A549 (cell line): ENCODE measurements around the gene HCFC1R1. TPM values are rescaled to one million over a fixed set of nuclear protein-coding genes. Genes with fewer than 3 reads are reported as not detected.
A peak's percentile ranks its signal among the peaks of the same experiment; 100 is the strongest.

ENCODE experiments used
- ATAC-seq, 2 experiments: fragments of 200-7000 bp in 1 of 2; fragments of >200 bp in 1 of 2; cut with Nextera tagmentation in 1 of 2; cut with Tn5 transposase in 1 of 2; 3 replicates each; pipeline versions ENCODE4 v1.8.0 to v1.9.1; 2018 to 2020; ENCODE audit warnings: mild to moderate bottlenecking in 1 of 2, moderate library complexity in 1 of 2
- CTCF ChIA-PET: fragments of 300-600 bp; sonication (Branson Sonifier 250); formaldehyde crosslinking; extraction: SDS; loops from one replicate; lab custom pipeline; 2021; ENCODE audit warnings: antibody characterized with exemption, inconsistent platforms; lab: Yijun Ruan, JAX
- POLR2A ChIA-PET: fragments of 350-600 bp; formaldehyde crosslinking; extraction: SDS; loops from one replicate; lab custom pipeline; 2021; ENCODE audit warnings: antibody characterized with exemption, inconsistent platforms; lab: Yijun Ruan, JAX
- DNase-seq, 2 experiments: peaks; one replicate each; pipeline versions ENCODE4 v3.0.0 to v3.0.0-alpha.2; 2011 to 2016; ENCODE audit warnings: low read depth in 1 of 2, low spot score in 1 of 2
- FAIRE-seq: peaks from 2 replicates; lab custom pipeline; 2011; peaks lifted over from hg19 to GRCh38; lab: Jason Lieb, UNC
- H3K27ac ChIP-seq, 2 experiments: fragments of >200 bp; sonication (Bioruptor Twin); formaldehyde crosslinking; 3 replicates each; pipeline ENCODE4 v1.5.1; 2016 to 2017
- H3K4me1 ChIP-seq: fragments of >200 bp; sonication (Bioruptor Twin); formaldehyde crosslinking; 3 replicates; pipeline ENCODE4 v1.6.1; 2016
- H3K4me2 ChIP-seq: fragments of >200 bp; sonication (Bioruptor Twin); formaldehyde crosslinking; 3 replicates; pipeline ENCODE4 v1.6.1; 2016
- H3K4me3 ChIP-seq: fragments of >200 bp; sonication (Bioruptor Twin); formaldehyde crosslinking; 3 replicates; pipeline ENCODE4 v1.5.1; 2016
- H3K9me3 ChIP-seq: fragments of >200 bp; sonication (Bioruptor Twin); formaldehyde crosslinking; 3 replicates; pipeline ENCODE4 v1.6.1; 2016
- CBX2 ChIP-seq: fragments of 200-600 bp; sonication (generic); IDR thresholded peaks from 2 replicates; pipeline ENCODE4 v1.6.1; 2016; ENCODE audit warnings: low read depth, mild to moderate bottlenecking, borderline replicate concordance
- EHF ChIP-seq: fragments of 250-450 bp; sonication (Bioruptor Pico); IDR thresholded peaks from 2 replicates; pipeline ENCODE4 v1.5.0; 2020; ENCODE audit warnings: mild to moderate bottlenecking
- EHMT2 ChIP-seq: fragments of 200-600 bp; sonication (generic); IDR thresholded peaks from 2 replicates; pipeline ENCODE4 v1.6.1; 2016; ENCODE audit warnings: antibody characterized with exemption, low read depth, mild to moderate bottlenecking, moderate library complexity
- FOSB ChIP-seq: fragments of 250-450 bp; sonication (Bioruptor Pico); IDR thresholded peaks from 2 replicates; pipeline ENCODE4 v1.5.0; 2020; ENCODE audit warnings: mild to moderate bottlenecking, moderate library complexity
- MAFK ChIP-seq: fragments of 450-650 bp; IDR thresholded peaks from 2 replicates; pipeline ENCODE4 v1.6.1; 2014; ENCODE audit not compliant: partially characterized antibody
- MAX ChIP-seq: IDR thresholded peaks from 2 replicates; pipeline ENCODE4 v1.6.1; 2012
- NPAS2 ChIP-seq: fragments of 250-450 bp; sonication (Bioruptor Pico); IDR thresholded peaks from 2 replicates; pipeline ENCODE4 v1.8.0; 2022; ENCODE audit warnings: mild to moderate bottlenecking, moderate library complexity, borderline replicate concordance
- PHF8 ChIP-seq: fragments of 200-600 bp; sonication (generic); IDR thresholded peaks from 2 replicates; pipeline ENCODE4 v1.6.1; 2016; ENCODE audit warnings: low read depth, mild to moderate bottlenecking, antibody characterized with exemption, moderate library complexity, borderline replicate concordance
- POLR2A ChIP-seq: IDR thresholded peaks from 2 replicates; pipeline ENCODE4 v1.6.1; 2012; ENCODE audit warnings: mild to moderate bottlenecking, low read length
- RNF2 ChIP-seq: fragments of 200-600 bp; sonication (generic); IDR thresholded peaks from 2 replicates; pipeline ENCODE4 v1.6.1; 2016; ENCODE audit warnings: low read depth, mild to moderate bottlenecking, antibody characterized with exemption, moderate library complexity, borderline replicate concordance
- SMC3 ChIP-seq: fragments of >200 bp; sonication (Bioruptor Twin); formaldehyde crosslinking; IDR thresholded peaks from 3 replicates; pipeline ENCODE4 v1.6.1; 2018; ENCODE audit warnings: inconsistent platforms
- TFCP2L1 ChIP-seq: fragments of 250-450 bp; sonication (Bioruptor Pico); IDR thresholded peaks from 2 replicates; pipeline ENCODE4 v1.5.0; 2021; ENCODE audit warnings: mild to moderate bottlenecking
- ZC3H11A ChIP-seq: fragments of 450-650 bp; IDR thresholded peaks from 2 replicates; pipeline ENCODE4 v1.6.1; 2014; ENCODE audit warnings: antibody characterized with exemption, mild to moderate bottlenecking
- ZSCAN20 ChIP-seq: fragments of 250-450 bp; sonication (Bioruptor Pico); IDR thresholded peaks from 2 replicates; pipeline ENCODE4 v1.8.0; 2022; ENCODE audit warnings: mild to moderate bottlenecking, moderate library complexity
- WGBS: methylation state at CpG from one replicate; pipeline ENCODE4 v1.1.6; 2017; ENCODE audit errors: missing lambda C conversion rate; 5-methylcytosine and 5-hydroxymethylcytosine counted together
- polyA plus RNA-seq, 4 experiments: library from polyadenylated mRNA; depleted of rRNA in 3 of 4; stranded (reverse); fragments of >200 nt; fragmentation: RNase III in 1 of 4; extraction: RNeasy Plus Mini Kit Qiagen cat#74134 plus additional on column Dnase treatment in 1 of 4; gene quantifications; 2 replicates in 3 of 4; 3 replicates in 1 of 4; pipeline ENCODE4 v1.2.3, GENCODE V29; 2011 to 2017
- TF ChIP-seq, protein P1 (sequence below): fragments of >200 bp; sonication (Bioruptor Twin); formaldehyde crosslinking; IDR thresholded peaks from 2 replicates; pipeline ENCODE4 v1.6.1; 2016
- TF ChIP-seq, protein P2 (sequence below): fragments of 450-650 bp; IDR thresholded peaks from 2 replicates; pipeline ENCODE4 v1.6.1; 2014; ENCODE audit warnings: antibody characterized with exemption

The HCFC1R1 gene
- polyA plus RNA-seq, 2 of the 4 experiments (the other 2 are of a cell fraction): 46.4 to 179 TPM

- Histone ChIP-seq H3K4me2 (peak overlapping the region; percentile 100), H3K27ac (peak overlapping the region; percentile 75 to 84; a peak in 5 of 6 replicates), H3K9me3 (no peaks in the 10 kb centered on the region), H3K4me3 (peak overlapping the region; percentile 75), H3K4me1 (peaks cover 3% of the 10 kb centered on the region; the same call in 1 of the 3 replicates)
- POLR2A ChIA-PET: interaction anchor here (0.7 to 1.1 kb wide), 2 partner anchors 22 to 72 kb away, joined by 3 read pairs; no protein-coding TSS in a partner anchor
- DNase-seq (no peak), ATAC-seq (no peak), FAIRE-seq (no peak)
- CTCF ChIA-PET: interaction anchor here (1.5 to 6.2 kb wide), 4 partner anchors 12 to 83 kb away, joined by 3 to 104 read pairs (median 30); no protein-coding TSS in a partner anchor
- 88% methylated on average over 21 of the region's 54 CpGs for WGBS
- TF ChIP-seq RNF2 (no peak), EHF (CRISPR knock-in tag) (no peak)
Observed at GRCh38 chr16:3046641-3047386, 23.1 kb upstream of the HCFC1R1 start.

DNA sequence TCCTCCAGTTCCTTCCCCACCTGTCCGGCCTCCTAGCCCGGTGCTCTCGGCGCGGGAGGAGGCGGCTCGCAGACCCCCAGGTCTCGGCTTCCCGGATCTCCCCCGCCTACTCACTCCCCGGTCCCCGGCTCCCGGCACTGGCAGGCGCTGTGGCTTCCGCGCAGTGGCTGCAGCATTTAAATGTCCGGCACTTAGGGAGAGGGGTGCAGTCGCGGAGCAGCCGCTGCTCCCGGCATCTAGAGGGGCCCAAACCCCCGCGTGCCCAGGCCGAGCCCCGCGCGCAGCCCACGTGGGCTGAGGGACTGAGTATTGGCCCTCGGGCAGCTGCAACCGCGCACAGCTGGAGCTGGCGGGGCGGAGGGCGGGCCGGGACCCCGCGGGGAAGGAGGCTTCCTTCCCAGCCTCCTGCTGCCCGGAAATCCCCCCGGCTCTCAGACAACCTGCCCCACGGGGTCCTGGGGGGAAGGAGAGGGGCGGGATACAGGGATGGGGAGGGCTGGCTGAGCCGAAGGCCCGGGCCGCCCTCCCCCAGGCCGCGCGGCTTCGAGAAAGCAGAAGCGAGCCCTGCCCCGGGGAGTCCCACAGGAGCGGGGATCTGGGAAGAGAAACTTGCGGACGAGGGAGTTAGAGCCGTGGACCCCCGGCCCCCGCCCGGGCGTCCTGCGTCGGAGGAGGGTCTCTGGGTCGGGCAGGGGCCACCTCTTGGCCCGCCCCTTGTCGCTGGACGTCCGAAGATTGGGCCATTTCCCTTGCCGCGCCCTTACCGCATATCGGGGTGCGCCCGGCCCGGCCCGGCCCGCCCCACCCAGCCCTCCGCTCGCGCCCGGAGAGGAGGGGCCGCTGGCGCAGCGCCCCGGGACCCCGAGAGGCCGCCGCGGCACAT lies 22.3 kb upstream of the HCFC1R1 start, which contains the start of gene MMP25:
Gene MMP25 (plus strand): TSS at position 804 of the 883 bp plus-strand sequence. CDS start 357 bp downstream, outside the sequence.
- TF ChIP-seq TFCP2L1 (CRISPR knock-in tag) (no peak), POLR2A (0 out of 2 replicates have a peak, but pooled peaks have one; percentile 5), RNF2 (peak; percentile 65; the same call in 1 of the 2 replicates), MAX (peak; percentile 75)
- TF ChIP-seq, protein P1, sequence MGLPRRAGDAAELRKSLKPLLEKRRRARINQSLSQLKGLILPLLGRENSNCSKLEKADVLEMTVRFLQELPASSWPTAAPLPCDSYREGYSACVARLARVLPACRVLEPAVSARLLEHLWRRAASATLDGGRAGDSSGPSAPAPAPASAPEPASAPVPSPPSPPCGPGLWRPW: no peak
- TF ChIP-seq, protein P2, sequence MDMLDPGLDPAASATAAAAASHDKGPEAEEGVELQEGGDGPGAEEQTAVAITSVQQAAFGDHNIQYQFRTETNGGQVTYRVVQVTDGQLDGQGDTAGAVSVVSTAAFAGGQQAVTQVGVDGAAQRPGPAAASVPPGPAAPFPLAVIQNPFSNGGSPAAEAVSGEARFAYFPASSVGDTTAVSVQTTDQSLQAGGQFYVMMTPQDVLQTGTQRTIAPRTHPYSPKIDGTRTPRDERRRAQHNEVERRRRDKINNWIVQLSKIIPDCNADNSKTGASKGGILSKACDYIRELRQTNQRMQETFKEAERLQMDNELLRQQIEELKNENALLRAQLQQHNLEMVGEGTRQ: 0 out of 2 replicates have a peak, but pooled peaks have one; percentile 9
- Histone ChIP-seq H3K27ac (peak within 1 kb of the TSS; percentile 75 to 84), H3K9me3 (no peaks in the 10 kb centered on the region), H3K4me2 (peak within 1 kb of the TSS; percentile 100), H3K4me1 (peaks cover 3% of the 10 kb centered on the region; the same call in 1 of the 3 replicates), H3K4me3 (peak within 1 kb of the TSS; percentile 75)
- WGBS: 1% methylated on average over 15 of the region's 86 CpGs
- no peak for FAIRE-seq
- DNase-seq: no peak
- peak; percentile 57 to 75 for ATAC-seq
- POLR2A ChIA-PET: interaction anchor here (0.7 to 1.4 kb wide), 2 partner anchors 21 to 24 kb away, joined by 3 to 6 read pairs; no protein-coding TSS in a partner anchor
- CTCF ChIA-PET: interaction anchor here (2.3 to 11.8 kb wide), 2 partner anchors 12 to 16 kb away, joined by 10 to 178 read pairs; no protein-coding TSS in a partner anchor

GRCh38 chr16:3044708-3045107 lies 21.0 kb upstream of the HCFC1R1 start:
- Histone ChIP-seq H3K4me1 (peaks cover 3% of the 10 kb centered on the region; the same call in 1 of the 3 replicates), H3K4me2 (peak overlapping the region; percentile 100; the same call in 1 of the 3 replicates), H3K4me3 (no peak overlapping the region), H3K9me3 (no peaks in the 10 kb centered on the region), H3K27ac (no peak overlapping the region)
- DNase-seq (no peak), FAIRE-seq (no peak), ATAC-seq (no peak)
- POLR2A ChIA-PET: no interaction called here
- TF ChIP-seq ZSCAN20 (CRISPR knock-in tag) (no peak), RNF2 (no peak), FOSB (no peak), NPAS2 (CRISPR knock-in tag) (no peak)
- CTCF ChIA-PET: interaction anchor here (0.5 to 11.8 kb wide), 5 partner anchors 14 to 663 kb away, joined by 3 to 178 read pairs (median 8); no protein-coding TSS in a partner anchor
- 92% methylated on average over 6 of the region's 6 CpGs for WGBS

DNA sequence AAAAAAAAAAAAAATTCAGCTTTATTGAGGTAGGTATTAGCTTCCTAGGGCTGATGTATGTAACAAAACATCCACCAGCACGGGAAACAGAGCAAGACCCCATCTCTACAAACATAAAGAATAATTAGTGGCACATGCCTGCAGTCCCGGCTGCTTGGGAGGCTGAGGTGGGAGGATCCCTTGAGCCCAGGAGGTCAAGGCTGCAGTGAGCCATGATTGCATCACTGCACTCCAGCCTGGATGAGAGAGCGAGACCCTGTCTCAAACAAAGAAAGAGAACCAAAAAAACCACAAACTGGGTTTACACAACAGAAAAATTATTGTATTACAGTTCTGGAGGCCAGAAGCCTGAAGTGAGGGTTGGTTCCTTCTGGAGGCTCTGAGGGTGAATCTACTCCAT lies 18.6 kb upstream of the HCFC1R1 start:
- Histone ChIP-seq H3K4me3 (no peak overlapping the region), H3K4me1 (peaks cover 3% of the 10 kb centered on the region; the same call in 1 of the 3 replicates), H3K9me3 (no peaks in the 10 kb centered on the region), H3K4me2 (no peak overlapping the region), H3K27ac (no peak overlapping the region)
- WGBS: 63% methylated on average over 3 of the region's 3 CpGs
- POLR2A ChIA-PET: interaction anchor here (0.6 to 0.7 kb wide), 2 partner anchors 19 to 64 kb away, joined by 3 to 4 read pairs; no protein-coding TSS in a partner anchor
- TF ChIP-seq PHF8 (no peak), CBX2 (no peak), ZC3H11A (no peak), EHMT2 (no peak), MAFK (no peak), SMC3 (no peak), TFCP2L1 (CRISPR knock-in tag) (no peak), ZSCAN20 (CRISPR knock-in tag) (no peak)
- FAIRE-seq (no peak), DNase-seq (no peak), ATAC-seq (no peak)
- CTCF ChIA-PET: interaction anchor here (1.0 to 11.8 kb wide), 6 partner anchors 9 to 89 kb away, joined by 3 to 178 read pairs (median 8); no protein-coding TSS in a partner anchor
